MCF 10A (cell line): Measurements from ENCODE around the gene CHKB. TPM values are rescaled to one million over a fixed set of nuclear protein-coding genes. Genes with fewer than 3 reads are reported as not detected.

ENCODE experiments used
- BruUV-seq: library from RNA; stranded (reverse); fragments of 400-500 nt; replicated peaks from 2 replicates; lab custom pipeline; 2021; lab: Mats Ljungman, UMichigan
- CTCF ChIA-PET: fragments of 300-600 bp; sonication (Branson Sonifier 250); formaldehyde crosslinking; extraction: SDS; loops from one replicate; lab custom pipeline; 2021; ENCODE audit warnings: antibody characterized with exemption, inconsistent platforms; lab: Yijun Ruan, JAX
- POLR2A ChIA-PET: fragments of 300-600, 350-650 bp; sonication (Branson Sonifier 250); formaldehyde crosslinking; extraction: SDS; loops from one replicate; lab custom pipeline; 2020; ENCODE audit warnings: antibody characterized with exemption, inconsistent platforms; lab: Yijun Ruan, JAX
- DNase-seq: peaks from one replicate; pipeline ENCODE4 v3.0.0-alpha.2; 2018; ENCODE audit not compliant: unreplicated experiment
- H3K27ac Mint-ChIP-seq: one replicate; pipeline ENCODE4 v1.8.0; 2022; ENCODE audit warnings: mild to moderate bottlenecking, low read depth, mixed read lengths; ENCODE audit not compliant: unreplicated experiment
- H3K27me3 Mint-ChIP-seq: one replicate; pipeline ENCODE4 v1.8.0; 2022; ENCODE audit warnings: mixed read lengths; ENCODE audit not compliant: insufficient read depth, unreplicated experiment
- H3K36me3 Mint-ChIP-seq: one replicate; pipeline ENCODE4 v1.8.0; 2022; ENCODE audit warnings: mild to moderate bottlenecking, moderate library complexity, mixed read lengths; ENCODE audit not compliant: insufficient read depth, unreplicated experiment
- H3K4me1 Mint-ChIP-seq: one replicate; pipeline ENCODE4 v1.8.0; 2022; ENCODE audit warnings: mixed read lengths; ENCODE audit not compliant: insufficient read depth, unreplicated experiment
- H3K4me3 Mint-ChIP-seq: one replicate; pipeline ENCODE4 v1.8.0; 2022; ENCODE audit warnings: mild to moderate bottlenecking, moderate library complexity, mixed read lengths; ENCODE audit not compliant: unreplicated experiment
- H3K9me3 Mint-ChIP-seq: one replicate; pipeline ENCODE4 v1.8.0; 2022; ENCODE audit warnings: mixed read lengths; ENCODE audit not compliant: unreplicated experiment
- intact Hi-C: fragments of 100-400 bp; cut with micrococcal nuclease; formaldehyde crosslinking; loops from 2 replicates; pipeline ENCODE4 v1.14.1; 2022
- total RNA-seq: library from RNA; stranded (reverse); gene quantifications from 2 replicates; pipeline ENCODE4 v1.2.3, GENCODE V29; 2022
- TF ChIP-seq, protein P1 (sequence below): fragments of 200-600 bp; IDR thresholded peaks from one replicate; pipeline ENCODE4 v1.8.0; 2022; ENCODE audit warnings: antibody characterized with exemption, mild to moderate bottlenecking; ENCODE audit not compliant: unreplicated experiment

The CHKB gene
- total RNA-seq, 1 experiment from 2014 or later = 60.6 TPM

DNA sequence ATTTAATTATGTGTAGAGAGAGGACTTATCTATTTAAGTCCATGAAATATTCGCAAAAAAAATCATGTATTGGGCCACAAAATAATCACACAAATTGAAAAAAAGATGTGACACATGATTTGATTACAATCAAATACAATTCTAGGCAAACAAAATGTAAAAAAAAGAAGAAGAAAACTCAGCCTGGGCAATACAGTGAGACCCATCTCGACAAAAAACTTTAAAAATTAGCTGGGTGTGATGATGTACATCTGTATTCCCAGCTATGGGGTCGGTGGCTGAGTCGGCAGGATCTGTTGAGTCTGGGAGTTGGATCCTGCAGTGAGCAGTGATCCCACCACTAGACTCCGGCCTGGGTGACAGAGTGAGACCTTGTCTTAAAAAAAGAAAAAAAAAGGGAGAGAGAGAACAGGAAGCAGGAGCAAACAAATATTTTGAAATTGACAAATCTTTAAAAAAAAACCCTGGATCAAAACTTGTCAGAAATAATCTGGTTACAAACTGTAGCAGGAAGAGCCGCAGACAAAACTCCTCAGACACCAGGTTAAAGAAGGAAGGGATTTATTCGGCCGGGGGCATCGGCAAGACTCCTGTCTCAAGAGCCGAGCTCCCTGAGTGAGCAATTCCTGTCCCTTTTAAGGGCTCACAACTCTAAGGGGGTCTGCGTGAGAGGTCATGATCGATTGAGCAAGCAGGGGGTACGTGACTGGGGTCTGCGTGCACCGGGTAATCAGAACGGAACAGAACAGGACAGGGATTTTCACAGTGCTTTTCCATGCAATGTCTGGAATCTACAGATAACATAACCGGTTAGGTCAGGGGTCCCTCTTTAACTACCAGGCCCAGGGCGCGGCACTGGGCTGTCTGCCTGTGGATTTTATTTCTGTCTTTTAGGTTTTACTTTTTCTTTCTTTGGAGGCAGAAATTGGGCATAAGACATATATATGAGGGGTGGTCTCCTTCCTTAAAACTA lies 49.5 kb downstream of the CHKB start:
- Mint-ChIP-seq H3K36me3 (peaks cover 25% of the 10 kb centered on the region), H3K4me1 (peaks cover 21% of the 10 kb centered on the region), H3K4me3 (peak overlapping the region; percentile 85), H3K27ac (peak overlapping the region; percentile 97), H3K9me3 (no peaks in the 10 kb centered on the region), H3K27me3 (no peaks in the 10 kb centered on the region)
- TF ChIP-seq, protein P1, sequence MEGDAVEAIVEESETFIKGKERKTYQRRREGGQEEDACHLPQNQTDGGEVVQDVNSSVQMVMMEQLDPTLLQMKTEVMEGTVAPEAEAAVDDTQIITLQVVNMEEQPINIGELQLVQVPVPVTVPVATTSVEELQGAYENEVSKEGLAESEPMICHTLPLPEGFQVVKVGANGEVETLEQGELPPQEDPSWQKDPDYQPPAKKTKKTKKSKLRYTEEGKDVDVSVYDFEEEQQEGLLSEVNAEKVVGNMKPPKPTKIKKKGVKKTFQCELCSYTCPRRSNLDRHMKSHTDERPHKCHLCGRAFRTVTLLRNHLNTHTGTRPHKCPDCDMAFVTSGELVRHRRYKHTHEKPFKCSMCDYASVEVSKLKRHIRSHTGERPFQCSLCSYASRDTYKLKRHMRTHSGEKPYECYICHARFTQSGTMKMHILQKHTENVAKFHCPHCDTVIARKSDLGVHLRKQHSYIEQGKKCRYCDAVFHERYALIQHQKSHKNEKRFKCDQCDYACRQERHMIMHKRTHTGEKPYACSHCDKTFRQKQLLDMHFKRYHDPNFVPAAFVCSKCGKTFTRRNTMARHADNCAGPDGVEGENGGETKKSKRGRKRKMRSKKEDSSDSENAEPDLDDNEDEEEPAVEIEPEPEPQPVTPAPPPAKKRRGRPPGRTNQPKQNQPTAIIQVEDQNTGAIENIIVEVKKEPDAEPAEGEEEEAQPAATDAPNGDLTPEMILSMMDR = no peak
- BruUV-seq = no TSS peak
- ChIA-PET CTCF (no interaction called here), POLR2A (interaction anchor here (1.0 to 2.3 kb wide), 3 partner anchors 25 to 88 kb away, joined by 3 to 8 read pairs (median 5); partner anchors contain the start of genes LMF2, NCAPH2 and SYCE3)
- intact Hi-C loops = loop anchor here (1.0 kb wide), 1 partner anchor 8 kb away; no protein-coding TSS in a partner anchor
- no peak for DNase-seq

DNA sequence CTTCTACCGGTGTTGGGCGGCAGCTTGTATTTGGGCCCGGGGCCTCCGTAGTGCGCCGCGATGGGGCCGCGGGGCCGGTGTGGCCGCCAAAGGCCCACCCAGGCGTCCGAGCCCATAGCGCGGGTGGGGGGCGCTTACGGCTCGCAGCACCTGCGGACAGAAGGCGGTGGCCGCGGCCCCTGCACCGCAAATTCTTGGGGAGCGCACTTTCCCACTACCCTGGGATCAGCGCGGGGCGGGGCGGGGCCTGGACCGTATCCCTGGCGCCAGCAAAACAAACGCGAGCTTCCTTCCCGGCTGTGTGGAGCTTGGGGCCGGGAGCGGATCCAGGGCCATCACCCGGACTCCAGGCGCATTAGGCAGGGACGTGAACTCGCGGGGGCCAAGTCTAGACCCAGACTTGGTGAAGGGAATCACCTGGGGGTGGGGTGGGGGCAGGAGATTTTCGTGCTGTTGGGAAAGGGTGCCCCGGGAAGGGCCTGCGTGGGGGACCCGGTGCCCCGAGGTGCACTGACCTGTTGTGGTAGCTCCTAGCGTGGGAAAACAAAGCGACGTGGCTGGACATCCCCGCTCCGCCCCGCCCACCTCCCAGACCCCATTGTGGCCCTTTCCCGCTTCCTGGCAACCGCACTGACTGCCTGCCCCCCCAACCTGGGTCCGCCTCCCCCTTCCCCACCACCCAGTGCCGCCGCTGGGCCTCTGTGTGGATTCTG lies 50.5 kb downstream of the CHKB start:
- H3K27me3 Mint-ChIP-seq = no peaks in the 10 kb centered on the region
- H3K9me3 Mint-ChIP-seq = no peaks in the 10 kb centered on the region
- CTCF ChIA-PET = interaction anchor here (0.7 to 0.9 kb wide), 3 partner anchors 9 to 164 kb away, joined by 3 read pairs; no protein-coding TSS in a partner anchor
- peaks cover 34% of the 10 kb centered on the region for H3K36me3 Mint-ChIP-seq
- peak; percentile 77 for DNase-seq
- POLR2A ChIA-PET = interaction anchor here (0.7 to 2.3 kb wide), 10 partner anchors 9 to 126 kb away, joined by 3 to 33 read pairs (median 4); partner anchors contain the start of genes CHKB, KLHDC7B, LMF2 and NCAPH2
- H3K4me3 Mint-ChIP-seq = peak overlapping the region; percentile 85
- intact Hi-C loops = loop anchor here (1.0 to 2.0 kb wide), 3 partner anchors 9 to 89 kb away; partner anchors contain the start of gene SYCE3
- peaks cover 19% of the 10 kb centered on the region for H3K4me1 Mint-ChIP-seq
- TF ChIP-seq, protein P1 = no peak
- no TSS peak for BruUV-seq
- H3K27ac Mint-ChIP-seq = peak overlapping the region; percentile 97

GRCh38 chr22:50531546-50531961 lies 51.1 kb downstream of the CHKB start:
- BruUV-seq = no TSS peak
- peak; percentile 75 for DNase-seq

More at GRCh38 chr22:50531546-50531961, 51.1 kb downstream of the CHKB start:
- H3K9me3 Mint-ChIP-seq = no peaks in the 10 kb centered on the region
- CTCF ChIA-PET = interaction anchor here (0.5 to 0.9 kb wide), 4 partner anchors 9 to 163 kb away, joined by 3 read pairs; no protein-coding TSS in a partner anchor
- peaks cover 35% of the 10 kb centered on the region for H3K36me3 Mint-ChIP-seq
- H3K27ac Mint-ChIP-seq = peak overlapping the region; percentile 97
- peak overlapping the region; percentile 85 for H3K4me3 Mint-ChIP-seq
- POLR2A ChIA-PET = interaction anchor here (0.6 to 2.3 kb wide), 11 partner anchors 9 to 91 kb away, joined by 3 to 33 read pairs (median 5); partner anchors contain the start of genes CHKB, KLHDC7B, LMF2 and NCAPH2
- H3K27me3 Mint-ChIP-seq = no peaks in the 10 kb centered on the region
- peaks cover 22% of the 10 kb centered on the region for H3K4me1 Mint-ChIP-seq
- TF ChIP-seq, protein P1 = no peak
- intact Hi-C loops = loop anchor here (1.0 to 2.0 kb wide), 2 partner anchors 31 to 89 kb away; partner anchors contain the start of gene SYCE3
